WTC11 (cell line): ENCODE measurements around the gene ARL15. TPM values are rescaled to one million over a fixed set of nuclear protein-coding genes. Genes with fewer than 3 reads are reported as not detected.
A peak's percentile ranks its signal among the peaks of the same experiment; 100 is the strongest.

Experiments
- ATAC-seq: fragments of 200-7000 bp; cut with Tn5 transposase; 2 replicates; pipeline ENCODE4 v1.10.0; 2021; ENCODE audit warnings: mild to moderate bottlenecking, moderate library complexity
- CTCF ChIA-PET: fragments of 300-600 bp; sonication (Branson Sonifier 250); formaldehyde crosslinking; loops from one replicate; lab custom pipeline; 2021; ENCODE audit warnings: antibody characterized with exemption; lab: Charles Lee
- POLR2A ChIA-PET: fragments of 350-600 bp; sonication (Branson Sonifier 250); formaldehyde crosslinking; loops from one replicate; lab custom pipeline; 2021; ENCODE audit warnings: antibody characterized with exemption; lab: Charles Lee
- DNase-seq: peaks from one replicate; pipeline ENCODE4 v3.0.0; 2021; ENCODE audit warnings: low spot score
- H3K27ac Mint-ChIP-seq: 2 replicates; pipeline ENCODE4 v1.8.0; 2021; ENCODE audit warnings: mixed read lengths
- H3K27me3 Mint-ChIP-seq: 2 replicates; pipeline ENCODE4 v1.8.0; 2021; ENCODE audit warnings: low read depth, mild to moderate bottlenecking, moderate library complexity, mixed read lengths
- H3K36me3 Mint-ChIP-seq: 2 replicates; pipeline ENCODE4 v1.8.0; 2021; ENCODE audit warnings: mixed read lengths
- H3K4me1 Mint-ChIP-seq: 2 replicates; pipeline ENCODE4 v1.8.0; 2022; ENCODE audit warnings: mixed read lengths
- H3K4me3 Mint-ChIP-seq: 2 replicates; pipeline ENCODE4 v1.8.0; 2021; ENCODE audit warnings: mild to moderate bottlenecking, moderate library complexity, mixed read lengths
- H3K9me3 Mint-ChIP-seq: 2 replicates; pipeline ENCODE4 v1.8.0; 2021; ENCODE audit warnings: mixed read lengths
- CBFB ChIP-seq: sonication (generic); formaldehyde crosslinking; IDR thresholded peaks from 2 replicates; pipeline ENCODE4 v1.8.1; 2022; ENCODE audit warnings: mild to moderate bottlenecking, low read depth, missing genetic modification reagents
- ELF4 ChIP-seq: sonication (generic); formaldehyde crosslinking; IDR thresholded peaks from 2 replicates; pipeline ENCODE4 v1.8.1; 2022; ENCODE audit warnings: low read depth, mild to moderate bottlenecking, moderate library complexity, missing genetic modification reagents
- FOXK1 ChIP-seq: sonication (generic); formaldehyde crosslinking; IDR thresholded peaks from 2 replicates; pipeline ENCODE4 v1.8.0; 2022; ENCODE audit warnings: mild to moderate bottlenecking, moderate library complexity, missing genetic modification reagents
- FOXP1 ChIP-seq: sonication (generic); formaldehyde crosslinking; IDR thresholded peaks from 2 replicates; pipeline ENCODE4 v1.8.0; 2022; ENCODE audit warnings: missing genetic modification reagents, mild to moderate bottlenecking, moderate library complexity, borderline replicate concordance
- JAZF1 ChIP-seq: fragments of 250-450 bp; sonication (Bioruptor Pico); IDR thresholded peaks from 2 replicates; pipeline ENCODE4 v1.9.0; 2021; ENCODE audit warnings: moderate library complexity, mild to moderate bottlenecking, inconsistent platforms
- TEAD1 ChIP-seq: sonication (generic); formaldehyde crosslinking; IDR thresholded peaks from 2 replicates; pipeline ENCODE4 v1.8.0; 2022; ENCODE audit warnings: mild to moderate bottlenecking, missing genetic modification reagents
- ZNF396 ChIP-seq: fragments of 250-450 bp; sonication (Bioruptor Pico); IDR thresholded peaks from 2 replicates; pipeline ENCODE4 v1.8.0; 2021; ENCODE audit warnings: mild to moderate bottlenecking, moderate library complexity, borderline replicate concordance
- total RNA-seq: library from RNA; stranded (reverse); gene quantifications from 3 replicates; pipeline ENCODE4 v1.2.3, GENCODE V29; 2021
- TF ChIP-seq, protein P1 (sequence below): fragments of 250-450 bp; sonication (Bioruptor Pico); IDR thresholded peaks from 2 replicates; pipeline ENCODE4 v1.9.0; 2021; ENCODE audit warnings: moderate library complexity, mild to moderate bottlenecking, inconsistent platforms, borderline replicate concordance
- TF ChIP-seq, protein P2 (sequence below): sonication (generic); formaldehyde crosslinking; IDR thresholded peaks from 2 replicates; pipeline ENCODE4 v1.8.0; 2022; ENCODE audit warnings: mild to moderate bottlenecking, missing genetic modification reagents
- TF ChIP-seq, protein P3 (sequence below): sonication (generic); formaldehyde crosslinking; IDR thresholded peaks from 2 replicates; pipeline ENCODE4 v1.8.0; 2023; ENCODE audit warnings: missing genetic modification reagents, mild to moderate bottlenecking, borderline replicate concordance
- TF ChIP-seq, protein P4 (sequence below): sonication (generic); formaldehyde crosslinking; IDR thresholded peaks from 2 replicates; pipeline ENCODE4 v1.8.0; 2023; ENCODE audit warnings: mild to moderate bottlenecking, missing genetic modification reagents
- TF ChIP-seq, protein P5 (sequence below): fragments of 250-450 bp; sonication (Bioruptor Pico); conservative IDR thresholded peaks from 2 replicates; pipeline ENCODE4 v1.9.0; 2021; ENCODE audit warnings: mild to moderate bottlenecking
- TF ChIP-seq, protein P6 (sequence below): sonication (generic); formaldehyde crosslinking; IDR thresholded peaks from 2 replicates; pipeline ENCODE4 v1.8.1; 2023; ENCODE audit warnings: mild to moderate bottlenecking, moderate library complexity, missing genetic modification reagents
- TF ChIP-seq, protein P7 (sequence below): sonication (generic); formaldehyde crosslinking; IDR thresholded peaks from 2 replicates; pipeline ENCODE4 v1.8.0; 2023; ENCODE audit warnings: missing genetic modification reagents

ARL15 gene
- total RNA-seq, 1 experiment from 2014 or later, result 20.1 TPM

DNA sequence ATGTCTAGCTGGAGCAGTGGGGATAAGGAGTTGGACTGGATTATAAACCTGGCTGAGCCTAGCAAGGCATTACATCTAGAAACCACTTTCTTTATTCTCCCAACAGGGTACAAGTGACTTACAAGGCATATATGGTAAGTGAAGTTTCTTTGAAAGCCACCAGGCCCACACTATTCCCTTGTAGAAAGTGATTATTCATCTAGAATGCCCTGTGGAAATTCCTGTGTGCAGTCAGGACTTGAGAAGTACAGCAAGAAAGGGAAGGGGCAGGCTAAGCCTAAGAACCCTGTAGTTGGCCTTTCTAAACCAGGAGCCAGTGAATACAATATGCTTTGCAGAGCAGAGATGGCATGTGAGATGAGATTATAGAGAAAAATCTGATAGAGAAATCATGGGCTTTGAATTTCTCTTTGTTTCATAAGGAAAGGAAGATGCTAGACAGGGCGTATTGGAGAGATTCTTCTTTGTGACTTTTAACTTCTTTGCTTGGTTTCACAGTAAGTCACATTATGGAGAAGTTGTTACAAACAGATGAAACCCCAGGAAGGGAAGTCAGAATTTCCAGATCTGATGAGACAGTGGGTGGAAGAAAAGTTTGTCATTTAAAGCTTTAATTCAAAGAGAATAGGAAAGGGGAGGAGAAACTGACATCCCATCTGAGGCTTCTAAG, 428.2 kb downstream of the ARL15 start:
- ChIA-PET POLR2A (interaction anchor here (0.5 kb wide), 1 partner anchor 105 kb away, joined by 3 read pairs; no protein-coding TSS in a partner anchor), CTCF (no interaction called here)
- DNase-seq, result no peak
- no peaks in the 10 kb centered on the region for H3K36me3 Mint-ChIP-seq
- H3K27me3 Mint-ChIP-seq, result no peaks in the 10 kb centered on the region
- H3K4me3 Mint-ChIP-seq, result no peak overlapping the region
- H3K4me1 Mint-ChIP-seq, result peaks cover 63% of the 10 kb centered on the region
- no peaks in the 10 kb centered on the region for H3K9me3 Mint-ChIP-seq
- TF ChIP-seq JAZF1 (no peak), TEAD1 (CRISPR knock-in tag) (no peak), ZNF396 (no peak), FOXP1 (CRISPR knock-in tag) (no peak), ELF4 (CRISPR knock-in tag) (no peak), CBFB (CRISPR knock-in tag) (no peak), FOXK1 (CRISPR knock-in tag) (no peak)
- TF ChIP-seq, protein P1, sequence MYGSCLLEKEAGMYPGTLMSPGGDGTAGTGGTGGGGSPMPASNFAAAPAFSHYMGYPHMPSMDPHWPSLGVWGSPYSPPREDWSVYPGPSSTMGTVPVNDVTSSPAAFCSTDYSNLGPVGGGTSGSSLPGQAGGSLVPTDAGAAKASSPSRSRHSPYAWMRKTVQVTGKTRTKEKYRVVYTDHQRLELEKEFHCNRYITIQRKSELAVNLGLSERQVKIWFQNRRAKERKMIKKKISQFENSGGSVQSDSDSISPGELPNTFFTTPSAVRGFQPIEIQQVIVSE, result no peak
- TF ChIP-seq, protein P2, sequence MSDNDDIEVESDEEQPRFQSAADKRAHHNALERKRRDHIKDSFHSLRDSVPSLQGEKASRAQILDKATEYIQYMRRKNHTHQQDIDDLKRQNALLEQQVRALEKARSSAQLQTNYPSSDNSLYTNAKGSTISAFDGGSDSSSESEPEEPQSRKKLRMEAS (CRISPR knock-in tag), result no peak
- TF ChIP-seq, protein P3, sequence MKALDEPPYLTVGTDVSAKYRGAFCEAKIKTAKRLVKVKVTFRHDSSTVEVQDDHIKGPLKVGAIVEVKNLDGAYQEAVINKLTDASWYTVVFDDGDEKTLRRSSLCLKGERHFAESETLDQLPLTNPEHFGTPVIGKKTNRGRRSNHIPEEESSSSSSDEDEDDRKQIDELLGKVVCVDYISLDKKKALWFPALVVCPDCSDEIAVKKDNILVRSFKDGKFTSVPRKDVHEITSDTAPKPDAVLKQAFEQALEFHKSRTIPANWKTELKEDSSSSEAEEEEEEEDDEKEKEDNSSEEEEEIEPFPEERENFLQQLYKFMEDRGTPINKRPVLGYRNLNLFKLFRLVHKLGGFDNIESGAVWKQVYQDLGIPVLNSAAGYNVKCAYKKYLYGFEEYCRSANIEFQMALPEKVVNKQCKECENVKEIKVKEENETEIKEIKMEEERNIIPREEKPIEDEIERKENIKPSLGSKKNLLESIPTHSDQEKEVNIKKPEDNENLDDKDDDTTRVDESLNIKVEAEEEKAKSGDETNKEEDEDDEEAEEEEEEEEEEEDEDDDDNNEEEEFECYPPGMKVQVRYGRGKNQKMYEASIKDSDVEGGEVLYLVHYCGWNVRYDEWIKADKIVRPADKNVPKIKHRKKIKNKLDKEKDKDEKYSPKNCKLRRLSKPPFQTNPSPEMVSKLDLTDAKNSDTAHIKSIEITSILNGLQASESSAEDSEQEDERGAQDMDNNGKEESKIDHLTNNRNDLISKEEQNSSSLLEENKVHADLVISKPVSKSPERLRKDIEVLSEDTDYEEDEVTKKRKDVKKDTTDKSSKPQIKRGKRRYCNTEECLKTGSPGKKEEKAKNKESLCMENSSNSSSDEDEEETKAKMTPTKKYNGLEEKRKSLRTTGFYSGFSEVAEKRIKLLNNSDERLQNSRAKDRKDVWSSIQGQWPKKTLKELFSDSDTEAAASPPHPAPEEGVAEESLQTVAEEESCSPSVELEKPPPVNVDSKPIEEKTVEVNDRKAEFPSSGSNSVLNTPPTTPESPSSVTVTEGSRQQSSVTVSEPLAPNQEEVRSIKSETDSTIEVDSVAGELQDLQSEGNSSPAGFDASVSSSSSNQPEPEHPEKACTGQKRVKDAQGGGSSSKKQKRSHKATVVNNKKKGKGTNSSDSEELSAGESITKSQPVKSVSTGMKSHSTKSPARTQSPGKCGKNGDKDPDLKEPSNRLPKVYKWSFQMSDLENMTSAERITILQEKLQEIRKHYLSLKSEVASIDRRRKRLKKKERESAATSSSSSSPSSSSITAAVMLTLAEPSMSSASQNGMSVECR (CRISPR knock-in tag), result no peak
- TF ChIP-seq, protein P4, sequence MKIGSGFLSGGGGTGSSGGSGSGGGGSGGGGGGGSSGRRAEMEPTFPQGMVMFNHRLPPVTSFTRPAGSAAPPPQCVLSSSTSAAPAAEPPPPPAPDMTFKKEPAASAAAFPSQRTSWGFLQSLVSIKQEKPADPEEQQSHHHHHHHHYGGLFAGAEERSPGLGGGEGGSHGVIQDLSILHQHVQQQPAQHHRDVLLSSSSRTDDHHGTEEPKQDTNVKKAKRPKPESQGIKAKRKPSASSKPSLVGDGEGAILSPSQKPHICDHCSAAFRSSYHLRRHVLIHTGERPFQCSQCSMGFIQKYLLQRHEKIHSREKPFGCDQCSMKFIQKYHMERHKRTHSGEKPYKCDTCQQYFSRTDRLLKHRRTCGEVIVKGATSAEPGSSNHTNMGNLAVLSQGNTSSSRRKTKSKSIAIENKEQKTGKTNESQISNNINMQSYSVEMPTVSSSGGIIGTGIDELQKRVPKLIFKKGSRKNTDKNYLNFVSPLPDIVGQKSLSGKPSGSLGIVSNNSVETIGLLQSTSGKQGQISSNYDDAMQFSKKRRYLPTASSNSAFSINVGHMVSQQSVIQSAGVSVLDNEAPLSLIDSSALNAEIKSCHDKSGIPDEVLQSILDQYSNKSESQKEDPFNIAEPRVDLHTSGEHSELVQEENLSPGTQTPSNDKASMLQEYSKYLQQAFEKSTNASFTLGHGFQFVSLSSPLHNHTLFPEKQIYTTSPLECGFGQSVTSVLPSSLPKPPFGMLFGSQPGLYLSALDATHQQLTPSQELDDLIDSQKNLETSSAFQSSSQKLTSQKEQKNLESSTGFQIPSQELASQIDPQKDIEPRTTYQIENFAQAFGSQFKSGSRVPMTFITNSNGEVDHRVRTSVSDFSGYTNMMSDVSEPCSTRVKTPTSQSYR (CRISPR knock-in tag), result no peak
- TF ChIP-seq, protein P5, sequence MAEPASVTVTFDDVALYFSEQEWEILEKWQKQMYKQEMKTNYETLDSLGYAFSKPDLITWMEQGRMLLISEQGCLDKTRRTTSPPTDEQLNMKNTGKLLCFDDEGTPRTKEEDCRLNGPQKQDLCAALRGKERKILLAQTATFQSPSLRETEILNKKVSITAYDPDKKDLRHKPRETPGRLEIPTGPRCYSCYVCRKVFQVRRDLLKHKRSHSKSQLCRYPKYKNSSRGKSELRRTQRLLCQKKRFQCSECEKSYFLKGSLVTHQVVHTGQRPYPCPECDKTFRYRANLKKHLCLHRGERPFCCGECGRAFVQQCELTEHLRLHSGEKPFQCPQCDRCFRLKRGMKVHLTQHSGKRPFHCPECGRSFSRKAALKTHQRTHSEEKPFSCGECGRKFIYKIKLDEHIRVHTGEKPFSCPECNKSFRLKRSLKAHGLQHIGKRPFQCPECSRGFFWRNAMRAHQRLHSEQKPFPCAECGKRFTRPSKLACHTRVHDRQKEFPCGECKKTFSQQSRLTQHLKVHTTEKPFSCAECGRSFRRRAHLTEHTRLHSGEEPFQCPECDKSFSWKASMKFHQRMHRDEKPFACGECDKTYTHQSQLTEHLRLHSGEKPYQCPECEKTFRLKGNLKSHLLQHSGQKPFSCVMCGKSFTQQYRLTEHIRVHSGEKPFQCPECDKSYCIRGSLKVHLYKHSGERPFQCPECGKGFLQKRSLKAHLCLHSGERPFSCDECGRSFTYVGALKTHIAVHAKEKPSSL (CRISPR knock-in tag), result no peak
- TF ChIP-seq, protein P6, sequence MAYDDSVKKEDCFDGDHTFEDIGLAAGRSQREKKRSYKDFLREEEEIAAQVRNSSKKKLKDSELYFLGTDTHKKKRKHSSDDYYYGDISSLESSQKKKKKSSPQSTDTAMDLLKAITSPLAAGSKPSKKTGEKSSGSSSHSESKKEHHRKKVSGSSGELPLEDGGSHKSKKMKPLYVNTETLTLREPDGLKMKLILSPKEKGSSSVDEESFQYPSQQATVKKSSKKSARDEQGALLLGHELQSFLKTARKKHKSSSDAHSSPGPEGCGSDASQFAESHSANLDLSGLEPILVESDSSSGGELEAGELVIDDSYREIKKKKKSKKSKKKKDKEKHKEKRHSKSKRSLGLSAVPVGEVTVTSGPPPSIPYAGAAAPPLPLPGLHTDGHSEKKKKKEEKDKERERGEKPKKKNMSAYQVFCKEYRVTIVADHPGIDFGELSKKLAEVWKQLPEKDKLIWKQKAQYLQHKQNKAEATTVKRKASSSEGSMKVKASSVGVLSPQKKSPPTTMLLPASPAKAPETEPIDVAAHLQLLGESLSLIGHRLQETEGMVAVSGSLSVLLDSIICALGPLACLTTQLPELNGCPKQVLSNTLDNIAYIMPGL (CRISPR knock-in tag), result no peak
- TF ChIP-seq, protein P7, sequence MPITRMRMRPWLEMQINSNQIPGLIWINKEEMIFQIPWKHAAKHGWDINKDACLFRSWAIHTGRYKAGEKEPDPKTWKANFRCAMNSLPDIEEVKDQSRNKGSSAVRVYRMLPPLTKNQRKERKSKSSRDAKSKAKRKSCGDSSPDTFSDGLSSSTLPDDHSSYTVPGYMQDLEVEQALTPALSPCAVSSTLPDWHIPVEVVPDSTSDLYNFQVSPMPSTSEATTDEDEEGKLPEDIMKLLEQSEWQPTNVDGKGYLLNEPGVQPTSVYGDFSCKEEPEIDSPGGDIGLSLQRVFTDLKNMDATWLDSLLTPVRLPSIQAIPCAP (CRISPR knock-in tag), result no peak
- no peak for ATAC-seq
- peak overlapping the region; percentile 81 for H3K27ac Mint-ChIP-seq
